ENCODE results near the gene AGT. TPM values are rescaled to one million over a fixed set of nuclear protein-coding genes. Genes with fewer than 3 reads are reported as not detected.

Gene AGT
- total RNA-seq, 3 donors from 2014 or later, result 0.59 to 9.1 (median 8.2) TPM

- peak overlapping the region in 2 of 3 donors; percentile 29 to 40 for H3K4me3 ChIP-seq
- H3K27ac ChIP-seq, result peak overlapping the region in 1 of 2 donors; percentile 33
- no peak for DNase-seq (ENCODE audit: low spot score in 2 of 2)
- no peaks in the 10 kb centered on the region for H3K27me3 ChIP-seq
- peaks cover 0 to 7% of the 10 kb centered on the region in 2 donors for H3K4me1 ChIP-seq
- H3K9me3 ChIP-seq, result no peaks in the 10 kb centered on the region
- TF ChIP-seq CTCF (IDR thresholded peaks at IDR 0.05), result no peak
- TF ChIP-seq POLR2A (IDR thresholded peaks at IDR 0.05), result no peak
- TF ChIP-seq POLR2AphosphoS5 (IDR thresholded peaks at IDR 0.05), result no peak
- intact Hi-C loops (cut with DNase I; ENCODE audit: low total_unique reads), result loop anchor here (10.0 kb wide), 1 partner anchor 1681 kb away; no protein-coding TSS in a partner anchor
- no peaks in the 10 kb centered on the region for H3K36me3 ChIP-seq
Observed at GRCh38 chr1:230713547-230713914, 391 bp downstream of the AGT start.

- intact Hi-C loops (cut with DNase I; ENCODE audit: low total_unique reads), result loop anchor here (10.0 kb wide), 1 partner anchor 1682 kb away; no protein-coding TSS in a partner anchor
- Histone ChIP-seq H3K9me3 (no peaks in the 10 kb centered on the region), H3K36me3 (no peaks in the 10 kb centered on the region), H3K27ac (no peak overlapping the region), H3K27me3 (no peaks in the 10 kb centered on the region), H3K4me1 (peaks cover 0 to 7% of the 10 kb centered on the region in 2 donors), H3K4me3 (peak overlapping the region in 1 of 3 donors; percentile 29)
- DNase-seq (ENCODE audit: low spot score in 2 of 2), result no peak
- TF ChIP-seq POLR2A (IDR thresholded peaks at IDR 0.05), result no peak
- TF ChIP-seq POLR2AphosphoS5 (IDR thresholded peaks at IDR 0.05), result no peak
- TF ChIP-seq CTCF (IDR thresholded peaks at IDR 0.05), result no peak
Observed at GRCh38 chr1:230713138-230713537, 784 bp downstream of the AGT start.

- no peaks in the 10 kb centered on the region for H3K36me3 ChIP-seq
- no peak for DNase-seq (ENCODE audit: low spot score in 2 of 2)
- no peak overlapping the region for H3K4me3 ChIP-seq
- TF ChIP-seq POLR2A (IDR thresholded peaks at IDR 0.05) (no peak), CTCF (IDR thresholded peaks at IDR 0.05) (no peak), POLR2AphosphoS5 (IDR thresholded peaks at IDR 0.05) (no peak)
- no peaks in the 10 kb centered on the region for H3K9me3 ChIP-seq
- H3K27ac ChIP-seq, result no peak overlapping the region
- intact Hi-C loops (cut with DNase I; ENCODE audit: low total_unique reads), result loop anchor here (10.0 kb wide), 1 partner anchor 1682 kb away; no protein-coding TSS in a partner anchor
- peaks cover 0 to 7% of the 10 kb centered on the region in 2 donors for H3K4me1 ChIP-seq
- H3K27me3 ChIP-seq, result no peaks in the 10 kb centered on the region
Observed at GRCh38 chr1:230712470-230712942, 1.4 kb downstream of the AGT start.

- H3K27ac ChIP-seq, result no peak overlapping the region
- intact Hi-C loops (cut with DNase I; ENCODE audit: low total_unique reads), result loop anchor here (10.0 kb wide), 1 partner anchor 1684 kb away; no protein-coding TSS in a partner anchor
- H3K4me1 ChIP-seq, result peaks cover 0 to 7% of the 10 kb centered on the region in 2 donors
- H3K36me3 ChIP-seq, result no peaks in the 10 kb centered on the region
- no peak for DNase-seq (ENCODE audit: low spot score in 2 of 2)
- H3K27me3 ChIP-seq, result no peaks in the 10 kb centered on the region
- no peaks in the 10 kb centered on the region for H3K9me3 ChIP-seq
- H3K4me3 ChIP-seq, result no peak overlapping the region
- TF ChIP-seq POLR2A (IDR thresholded peaks at IDR 0.05) (no peak), POLR2AphosphoS5 (IDR thresholded peaks at IDR 0.05) (no peak), CTCF (IDR thresholded peaks at IDR 0.05) (no peak)
Observed at GRCh38 chr1:230711245-230711644, 2.7 kb downstream of the AGT start.

GRCh38 chr1:230710543-230710904 is 3.4 kb downstream of the AGT start:
- intact Hi-C loops (cut with DNase I; ENCODE audit: low total_unique reads), result loop anchor here (10.0 kb wide), 1 partner anchor 1684 kb away; no protein-coding TSS in a partner anchor
- Histone ChIP-seq H3K27ac (no peak overlapping the region), H3K27me3 (no peaks in the 10 kb centered on the region), H3K4me3 (no peak overlapping the region), H3K4me1 (peaks cover 0 to 7% of the 10 kb centered on the region in 2 donors), H3K36me3 (no peaks in the 10 kb centered on the region), H3K9me3 (no peaks in the 10 kb centered on the region)
- TF ChIP-seq CTCF (IDR thresholded peaks at IDR 0.05), result no peak
- TF ChIP-seq POLR2A (IDR thresholded peaks at IDR 0.05), result no peak
- no peak for TF ChIP-seq POLR2AphosphoS5 (IDR thresholded peaks at IDR 0.05)
- no peak for DNase-seq (ENCODE audit: low spot score in 2 of 2)
